Liver (tissue), 9 donors: Measurements from ENCODE around the gene HOXB9. TPM values are rescaled to one million over a fixed set of nuclear protein-coding genes. Genes with fewer than 3 reads are reported as not detected.

ENCODE experiments used
- DNase-seq: peaks from one replicate; pipeline ENCODE4 v3.0.0-alpha.2; 2017; ENCODE audit warnings: low spot score
- H3K27ac ChIP-seq, 2 donors: one replicate each; pipeline ENCODE4 v1.7.0; 2013; ENCODE audit warnings: inconsistent platforms in 2 of 2, low read length in 2 of 2, control low read depth in 1 of 2, low read depth in 1 of 2, mild to moderate bottlenecking in 1 of 2
- H3K27me3 ChIP-seq, 4 donors: one replicate each; pipeline versions ENCODE4 v1.6.1 to v1.7.0; 2013; ENCODE audit warnings: low read length in 3 of 4, inconsistent platforms in 1 of 4, mild to moderate bottlenecking in 1 of 4, moderate library complexity in 1 of 4; ENCODE audit not compliant: control insufficient read depth in 4 of 4, insufficient read depth in 4 of 4
- H3K36me3 ChIP-seq, 4 donors: one replicate each; pipeline versions ENCODE4 v1.6.1 to v1.7.0; 2013; ENCODE audit warnings: low read length in 3 of 4, mild to moderate bottlenecking in 3 of 4, low read depth in 1 of 4, moderate library complexity in 1 of 4; ENCODE audit not compliant: control insufficient read depth in 4 of 4, insufficient read depth in 3 of 4
- H3K4me1 ChIP-seq, 4 donors: one replicate each; pipeline versions ENCODE4 v1.6.1 to v1.7.0; 2013; ENCODE audit warnings: low read length in 3 of 4, mild to moderate bottlenecking in 3 of 4, moderate library complexity in 1 of 4; ENCODE audit not compliant: control insufficient read depth in 4 of 4, insufficient read depth in 4 of 4
- H3K4me3 ChIP-seq, 3 donors: one replicate each; pipeline versions ENCODE4 v1.6.1 to v1.7.0; 2013; ENCODE audit warnings: low read length in 3 of 3, control low read depth in 1 of 3, low read depth in 1 of 3, mild to moderate bottlenecking in 1 of 3
- H3K9ac ChIP-seq, 2 donors: one replicate each; pipeline ENCODE4 v1.7.0; 2013; ENCODE audit warnings: low read length in 2 of 2, mild to moderate bottlenecking in 2 of 2, moderate library complexity in 2 of 2, control low read depth in 1 of 2, low read depth in 1 of 2
- H3K9me3 ChIP-seq, 4 donors: one replicate each; pipeline versions ENCODE4 v1.6.1 to v1.7.0; 2013; ENCODE audit warnings: low read length in 3 of 4; ENCODE audit not compliant: control insufficient read depth in 4 of 4
- EGR1 ChIP-seq, 2 donors: IDR thresholded peaks; 2 replicates each; pipeline ENCODE4 v1.6.1; 2016 to 2018; ENCODE audit warnings: antibody characterized with exemption in 2 of 2, low read depth in 2 of 2
- FOXA1 ChIP-seq: IDR thresholded peaks from 2 replicates; pipeline ENCODE4 v1.6.1; 2016; ENCODE audit warnings: antibody characterized with exemption
- FOXA2 ChIP-seq: IDR thresholded peaks from 2 replicates; pipeline ENCODE4 v1.6.1; 2016; ENCODE audit warnings: antibody characterized with exemption
- GABPA ChIP-seq, 2 donors: IDR thresholded peaks in 1 of 2; conservative IDR thresholded peaks in 1 of 2; 2 replicates each; pipeline ENCODE4 v1.6.1; 2016; ENCODE audit warnings: antibody characterized with exemption in 2 of 2, mild to moderate bottlenecking in 1 of 2, moderate library complexity in 1 of 2
- HNF4A ChIP-seq, 2 donors: conservative IDR thresholded peaks; 2 replicates each; pipeline ENCODE4 v1.6.1; 2016; ENCODE audit warnings: antibody characterized with exemption in 2 of 2, mild to moderate bottlenecking in 2 of 2
- HNF4G ChIP-seq: IDR thresholded peaks from 2 replicates; pipeline ENCODE4 v1.6.1; 2016; ENCODE audit warnings: antibody characterized with exemption
- JUND ChIP-seq, 2 donors: IDR thresholded peaks; 2 replicates each; pipeline ENCODE4 v1.6.1; 2016; ENCODE audit warnings: antibody characterized with exemption in 2 of 2
- NR2F2 ChIP-seq: IDR thresholded peaks from 2 replicates; pipeline ENCODE4 v1.6.1; 2016; ENCODE audit warnings: antibody characterized with exemption
- RAD21 ChIP-seq, 2 donors: IDR thresholded peaks; 2 replicates each; pipeline ENCODE4 v1.6.1; 2016; ENCODE audit warnings: antibody characterized with exemption in 2 of 2, mild to moderate bottlenecking in 2 of 2
- RXRA ChIP-seq, 2 donors: IDR thresholded peaks; 2 replicates each; pipeline ENCODE4 v1.6.1; 2017 to 2018; ENCODE audit warnings: antibody characterized with exemption in 2 of 2, mild to moderate bottlenecking in 1 of 2
- SP1 ChIP-seq: IDR thresholded peaks from 2 replicates; pipeline ENCODE4 v1.6.1; 2018; ENCODE audit warnings: antibody characterized with exemption, mild to moderate bottlenecking
- TAF1 ChIP-seq: conservative IDR thresholded peaks from 2 replicates; pipeline ENCODE4 v1.6.1; 2016; ENCODE audit warnings: antibody characterized with exemption, mild to moderate bottlenecking
- YY1 ChIP-seq: IDR thresholded peaks from 2 replicates; pipeline ENCODE4 v1.6.1; 2016; ENCODE audit warnings: antibody characterized with exemption, mild to moderate bottlenecking
- WGBS: extraction: QIAGEN DNeasy Blood & Tissue Kit; methylation state at CpG from one replicate; pipeline ENCODE4 v1.1.7; 2013; 5-methylcytosine and 5-hydroxymethylcytosine counted together
- polyA plus RNA-seq, 2 donors: library from polyadenylated mRNA; stranded (reverse) in 1 of 2; unstranded in 1 of 2; fragments of 200-250 nt in 1 of 2; fragments of >200 nt in 1 of 2; fragmentation: Nextera tagmentation in 1 of 2; extraction: Ambion mirVana in 1 of 2; gene quantifications; one replicate each; pipeline versions ENCODE4 v1.2.1 to v1.2.3, GENCODE V29; 2013 to 2015
- total RNA-seq, 2 donors: library from RNA; depleted of rRNA; stranded (reverse); fragments of >200 nt; gene quantifications; one replicate each; pipeline ENCODE4 v1.2.3, GENCODE V29; 2014
- TF ChIP-seq, protein P1 (sequence below): IDR thresholded peaks from 2 replicates; pipeline ENCODE4 v1.6.1; 2016; ENCODE audit warnings: antibody characterized with exemption
- TF ChIP-seq, protein P2 (sequence below): IDR thresholded peaks from 2 replicates; pipeline ENCODE4 v1.6.1; 2016; ENCODE audit warnings: antibody characterized with exemption
- TF ChIP-seq, protein P3 (sequence below): IDR thresholded peaks from 2 replicates; pipeline ENCODE4 v1.6.1; 2016; ENCODE audit warnings: antibody characterized with exemption, mild to moderate bottlenecking
- TF ChIP-seq, protein P4 (sequence below): IDR thresholded peaks from 2 replicates; pipeline ENCODE4 v1.6.1; 2016; ENCODE audit warnings: antibody characterized with exemption
- TF ChIP-seq, protein P5 (sequence below): fragments of 150-350 bp; IDR thresholded peaks from 2 replicates; pipeline ENCODE4 v1.5.1; 2017; ENCODE audit warnings: improper control_type of control experiment, low read depth, low read length; ENCODE audit not compliant: missing input control
- donor health status: healthy.
- donor health status: healthy.
- donor health status: healthy.
- donor health status: healthy.
- donor health status: healthy.

Gene HOXB9
- total and polyA plus RNA-seq, 4 donors: not detected

DNA sequence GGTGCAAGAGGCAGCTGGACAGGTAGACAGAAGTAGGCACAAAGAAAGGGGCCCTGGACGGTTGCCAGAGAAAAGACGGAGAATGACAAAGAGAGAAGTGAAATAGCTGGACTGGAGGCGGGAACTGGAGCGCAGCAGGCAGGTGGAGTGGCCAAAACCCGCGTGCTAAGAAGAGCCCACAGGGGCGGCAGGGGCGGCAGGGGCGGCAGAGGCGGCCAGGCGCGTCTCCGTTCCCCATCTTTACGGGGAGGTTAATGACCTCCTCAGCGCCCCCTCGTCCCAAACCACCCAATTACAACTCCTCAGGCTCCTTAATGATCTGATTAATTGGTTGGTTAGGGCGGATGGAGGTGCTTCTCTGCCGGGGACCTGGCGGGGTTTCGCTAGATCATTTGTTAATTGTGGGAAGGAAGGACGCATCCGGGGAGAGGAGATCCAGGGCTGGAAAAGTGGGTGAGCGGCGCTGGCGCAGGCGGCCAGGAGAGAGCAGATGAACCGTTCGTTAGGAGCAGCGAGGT is 15.4 kb upstream of the HOXB9 start:
- no peak overlapping the region for H3K27ac ChIP-seq
- peaks cover 0 to 1% (median 0%) of the 10 kb centered on the region in 4 donors for H3K4me1 ChIP-seq
- WGBS: 11% methylated on average over 29 of the region's 29 CpGs
- no peaks in the 10 kb centered on the region for H3K9me3 ChIP-seq
- H3K9ac ChIP-seq: no peak overlapping the region
- TF ChIP-seq FOXA1: no peak
- TF ChIP-seq, protein P1, sequence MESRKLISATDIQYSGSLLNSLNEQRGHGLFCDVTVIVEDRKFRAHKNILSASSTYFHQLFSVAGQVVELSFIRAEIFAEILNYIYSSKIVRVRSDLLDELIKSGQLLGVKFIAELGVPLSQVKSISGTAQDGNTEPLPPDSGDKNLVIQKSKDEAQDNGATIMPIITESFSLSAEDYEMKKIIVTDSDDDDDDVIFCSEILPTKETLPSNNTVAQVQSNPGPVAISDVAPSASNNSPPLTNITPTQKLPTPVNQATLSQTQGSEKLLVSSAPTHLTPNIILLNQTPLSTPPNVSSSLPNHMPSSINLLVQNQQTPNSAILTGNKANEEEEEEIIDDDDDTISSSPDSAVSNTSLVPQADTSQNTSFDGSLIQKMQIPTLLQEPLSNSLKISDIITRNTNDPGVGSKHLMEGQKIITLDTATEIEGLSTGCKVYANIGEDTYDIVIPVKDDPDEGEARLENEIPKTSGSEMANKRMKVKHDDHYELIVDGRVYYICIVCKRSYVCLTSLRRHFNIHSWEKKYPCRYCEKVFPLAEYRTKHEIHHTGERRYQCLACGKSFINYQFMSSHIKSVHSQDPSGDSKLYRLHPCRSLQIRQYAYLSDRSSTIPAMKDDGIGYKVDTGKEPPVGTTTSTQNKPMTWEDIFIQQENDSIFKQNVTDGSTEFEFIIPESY: no peak
- TF ChIP-seq, protein P2, sequence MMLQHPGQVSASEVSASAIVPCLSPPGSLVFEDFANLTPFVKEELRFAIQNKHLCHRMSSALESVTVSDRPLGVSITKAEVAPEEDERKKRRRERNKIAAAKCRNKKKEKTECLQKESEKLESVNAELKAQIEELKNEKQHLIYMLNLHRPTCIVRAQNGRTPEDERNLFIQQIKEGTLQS: no peak
- no peak for TF ChIP-seq FOXA2
- TF ChIP-seq TAF1: no peak
- TF ChIP-seq HNF4G: no peak
- TF ChIP-seq, protein P3, sequence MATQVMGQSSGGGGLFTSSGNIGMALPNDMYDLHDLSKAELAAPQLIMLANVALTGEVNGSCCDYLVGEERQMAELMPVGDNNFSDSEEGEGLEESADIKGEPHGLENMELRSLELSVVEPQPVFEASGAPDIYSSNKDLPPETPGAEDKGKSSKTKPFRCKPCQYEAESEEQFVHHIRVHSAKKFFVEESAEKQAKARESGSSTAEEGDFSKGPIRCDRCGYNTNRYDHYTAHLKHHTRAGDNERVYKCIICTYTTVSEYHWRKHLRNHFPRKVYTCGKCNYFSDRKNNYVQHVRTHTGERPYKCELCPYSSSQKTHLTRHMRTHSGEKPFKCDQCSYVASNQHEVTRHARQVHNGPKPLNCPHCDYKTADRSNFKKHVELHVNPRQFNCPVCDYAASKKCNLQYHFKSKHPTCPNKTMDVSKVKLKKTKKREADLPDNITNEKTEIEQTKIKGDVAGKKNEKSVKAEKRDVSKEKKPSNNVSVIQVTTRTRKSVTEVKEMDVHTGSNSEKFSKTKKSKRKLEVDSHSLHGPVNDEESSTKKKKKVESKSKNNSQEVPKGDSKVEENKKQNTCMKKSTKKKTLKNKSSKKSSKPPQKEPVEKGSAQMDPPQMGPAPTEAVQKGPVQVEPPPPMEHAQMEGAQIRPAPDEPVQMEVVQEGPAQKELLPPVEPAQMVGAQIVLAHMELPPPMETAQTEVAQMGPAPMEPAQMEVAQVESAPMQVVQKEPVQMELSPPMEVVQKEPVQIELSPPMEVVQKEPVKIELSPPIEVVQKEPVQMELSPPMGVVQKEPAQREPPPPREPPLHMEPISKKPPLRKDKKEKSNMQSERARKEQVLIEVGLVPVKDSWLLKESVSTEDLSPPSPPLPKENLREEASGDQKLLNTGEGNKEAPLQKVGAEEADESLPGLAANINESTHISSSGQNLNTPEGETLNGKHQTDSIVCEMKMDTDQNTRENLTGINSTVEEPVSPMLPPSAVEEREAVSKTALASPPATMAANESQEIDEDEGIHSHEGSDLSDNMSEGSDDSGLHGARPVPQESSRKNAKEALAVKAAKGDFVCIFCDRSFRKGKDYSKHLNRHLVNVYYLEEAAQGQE: no peak
- no peak for TF ChIP-seq RAD21 (IDR thresholded peaks at IDR 0.05)
- no peak for TF ChIP-seq GABPA (IDR thresholded peaks at IDR 0.05 in 1 of 2, conservative IDR thresholded peaks at IDR 0.05 in 1 of 2)
- no peak for TF ChIP-seq NR2F2
- no peak for TF ChIP-seq SP1
- no peak for TF ChIP-seq EGR1 (IDR thresholded peaks at IDR 0.05; ENCODE audit: low read depth in 2 of 2)
- TF ChIP-seq YY1: no peak
- TF ChIP-seq, protein P4, sequence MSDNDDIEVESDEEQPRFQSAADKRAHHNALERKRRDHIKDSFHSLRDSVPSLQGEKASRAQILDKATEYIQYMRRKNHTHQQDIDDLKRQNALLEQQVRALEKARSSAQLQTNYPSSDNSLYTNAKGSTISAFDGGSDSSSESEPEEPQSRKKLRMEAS: no peak
- TF ChIP-seq, protein P5, sequence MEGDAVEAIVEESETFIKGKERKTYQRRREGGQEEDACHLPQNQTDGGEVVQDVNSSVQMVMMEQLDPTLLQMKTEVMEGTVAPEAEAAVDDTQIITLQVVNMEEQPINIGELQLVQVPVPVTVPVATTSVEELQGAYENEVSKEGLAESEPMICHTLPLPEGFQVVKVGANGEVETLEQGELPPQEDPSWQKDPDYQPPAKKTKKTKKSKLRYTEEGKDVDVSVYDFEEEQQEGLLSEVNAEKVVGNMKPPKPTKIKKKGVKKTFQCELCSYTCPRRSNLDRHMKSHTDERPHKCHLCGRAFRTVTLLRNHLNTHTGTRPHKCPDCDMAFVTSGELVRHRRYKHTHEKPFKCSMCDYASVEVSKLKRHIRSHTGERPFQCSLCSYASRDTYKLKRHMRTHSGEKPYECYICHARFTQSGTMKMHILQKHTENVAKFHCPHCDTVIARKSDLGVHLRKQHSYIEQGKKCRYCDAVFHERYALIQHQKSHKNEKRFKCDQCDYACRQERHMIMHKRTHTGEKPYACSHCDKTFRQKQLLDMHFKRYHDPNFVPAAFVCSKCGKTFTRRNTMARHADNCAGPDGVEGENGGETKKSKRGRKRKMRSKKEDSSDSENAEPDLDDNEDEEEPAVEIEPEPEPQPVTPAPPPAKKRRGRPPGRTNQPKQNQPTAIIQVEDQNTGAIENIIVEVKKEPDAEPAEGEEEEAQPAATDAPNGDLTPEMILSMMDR: no peak
- TF ChIP-seq RXRA (IDR thresholded peaks at IDR 0.05): no peak
- no peak for TF ChIP-seq JUND (IDR thresholded peaks at IDR 0.05)
- no peak for TF ChIP-seq HNF4A (conservative IDR thresholded peaks at IDR 0.05)
- no peak overlapping the region for H3K4me3 ChIP-seq
- no peaks in the 10 kb centered on the region for H3K36me3 ChIP-seq
- DNase-seq: no peak
- peaks cover 21 to 41% (median 29%) of the 10 kb centered on the region in 4 donors for H3K27me3 ChIP-seq
